ENCODE data around the gene ZNF423.

The ZNF423 gene

DNA sequence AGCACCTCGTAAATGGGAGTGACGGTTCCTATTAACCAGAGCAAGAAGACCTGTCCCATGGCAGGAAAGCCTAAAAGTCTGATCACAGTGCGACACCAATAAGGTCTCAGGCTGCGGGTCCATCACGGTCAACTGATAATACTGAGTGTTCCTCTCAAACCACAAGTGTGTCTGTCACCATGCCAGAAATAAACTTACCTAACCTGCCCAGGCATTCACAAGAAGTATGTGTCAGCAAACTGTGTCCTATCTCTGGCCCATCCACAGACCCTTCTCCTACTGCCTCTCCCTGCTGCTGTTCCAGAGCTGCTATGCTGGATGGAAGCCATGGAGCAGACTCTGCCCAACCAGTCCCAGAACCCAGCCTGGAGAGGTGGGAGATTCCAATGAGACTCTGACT, 73.5 kb downstream of the ZNF423 start:
- DNase-seq (ENCODE audit: low spot score): no peak

DNA sequence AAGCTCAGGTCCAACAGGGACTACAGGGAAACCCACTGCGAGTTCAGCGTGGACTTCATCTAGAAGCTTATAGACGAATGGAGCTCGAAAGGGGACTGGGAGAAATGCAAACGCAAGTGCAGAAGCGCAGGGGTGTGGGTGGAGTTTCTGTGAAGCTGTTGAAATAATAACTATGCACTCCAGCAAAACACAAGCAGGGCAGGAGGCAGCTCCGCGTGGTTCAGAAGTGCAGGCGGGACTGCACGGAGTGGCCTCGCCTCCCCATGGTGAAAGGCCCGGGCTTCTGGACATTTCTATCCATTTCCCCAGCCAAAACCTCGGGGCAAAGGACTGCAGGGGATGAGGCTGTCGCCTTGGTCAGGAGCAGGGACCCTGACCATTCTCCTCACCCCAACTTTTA, 74.5 kb downstream of the ZNF423 start:
- DNase-seq (ENCODE audit: low spot score): no peak

DNA sequence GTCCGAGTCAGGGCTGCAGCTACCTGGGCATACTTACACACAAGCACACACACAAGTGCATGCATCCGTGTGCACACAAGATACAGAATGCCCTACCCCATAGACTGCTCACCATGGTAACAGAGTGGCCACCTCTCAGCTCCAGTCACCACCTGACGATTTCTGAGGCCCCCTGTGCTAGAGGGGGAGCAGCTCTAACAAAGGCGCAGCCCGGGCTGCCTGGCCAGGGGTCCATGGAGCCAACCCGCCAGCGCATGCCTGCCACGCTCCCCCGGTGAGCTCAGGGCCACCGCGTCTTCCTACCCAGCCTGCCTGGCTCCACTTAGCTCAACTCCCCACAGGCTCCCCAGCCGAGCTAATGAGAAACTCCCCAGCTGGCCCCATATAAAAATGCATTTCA, 75.5 kb downstream of the ZNF423 start:
- DNase-seq (ENCODE audit: low spot score): no peak

DNA sequence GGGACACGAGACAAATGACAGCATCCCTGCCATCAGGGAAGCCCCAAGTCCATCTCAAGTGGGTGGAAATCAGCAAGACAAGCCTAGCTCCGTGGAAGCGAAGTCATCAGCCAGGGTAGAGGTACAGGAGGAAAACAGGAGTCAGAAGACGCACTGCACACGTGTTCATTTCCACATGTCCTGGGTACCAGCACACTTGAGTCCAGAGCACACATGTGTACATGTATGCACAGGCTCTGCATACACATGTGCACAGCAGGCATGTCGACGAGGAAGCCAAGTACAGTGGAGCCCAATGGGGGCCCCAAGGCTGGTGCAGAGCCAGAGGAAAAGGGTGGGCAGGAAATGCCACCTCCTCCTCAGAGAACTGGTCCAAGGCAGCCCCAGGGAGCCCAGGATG, 75.9 kb downstream of the ZNF423 start:
- DNase-seq (ENCODE audit: low spot score): no peak

DNA sequence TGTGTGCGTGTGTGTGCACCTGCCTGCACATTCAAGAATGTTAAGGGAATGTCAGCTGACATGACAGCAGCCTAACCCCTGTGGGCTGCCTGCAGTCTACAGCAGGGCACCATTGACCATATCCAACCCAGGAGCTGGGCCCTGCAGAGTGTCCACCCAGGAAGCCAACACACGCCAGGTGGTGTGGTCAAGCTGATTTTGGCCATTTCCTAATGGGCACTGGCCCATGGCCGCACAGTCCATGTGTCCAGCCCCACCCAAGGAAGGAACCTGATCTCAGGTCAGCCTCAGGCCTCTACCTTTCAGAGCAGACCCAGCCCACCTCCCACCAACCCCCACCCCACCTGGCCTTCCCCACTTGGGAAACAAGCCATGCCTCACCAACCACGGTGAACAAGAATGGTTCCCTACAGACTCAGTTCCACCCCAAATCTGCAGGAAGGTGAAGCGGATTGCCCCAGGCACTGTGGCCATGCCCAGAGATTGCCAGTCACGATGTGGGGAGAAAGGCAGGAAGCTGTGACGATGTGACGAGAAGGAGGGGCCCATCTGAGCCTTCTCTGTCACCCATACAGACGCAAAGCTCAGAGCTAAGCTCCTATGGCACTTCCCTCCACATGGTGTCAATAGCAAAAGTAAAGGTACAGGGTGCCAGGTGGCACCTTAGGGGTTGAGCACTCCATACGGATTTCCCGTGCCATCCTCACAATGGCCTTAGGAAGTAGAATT, 77.5 kb downstream of the ZNF423 start:
- no peak for DNase-seq (ENCODE audit: low spot score)

DNA sequence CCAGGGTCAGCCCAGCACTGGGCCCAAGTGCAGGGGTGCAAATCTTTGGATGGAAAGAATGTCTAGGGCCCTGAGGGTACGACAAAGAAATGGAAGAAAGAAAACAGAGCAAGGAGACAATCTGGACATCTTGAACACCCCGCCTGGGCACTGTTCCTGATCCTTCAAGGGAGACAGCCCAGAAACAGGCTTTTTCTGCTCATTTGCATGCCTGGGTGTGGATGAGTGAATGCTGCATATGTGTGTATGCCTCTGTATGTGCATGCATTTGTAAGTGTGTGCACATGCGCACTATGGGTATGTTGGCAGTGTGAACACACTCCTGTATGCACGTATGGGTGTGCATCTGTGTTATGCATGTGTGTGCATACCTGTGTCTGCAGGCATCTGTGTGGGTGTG, 79.2 kb downstream of the ZNF423 start:
- no peak for DNase-seq (ENCODE audit: low spot score)

DNA sequence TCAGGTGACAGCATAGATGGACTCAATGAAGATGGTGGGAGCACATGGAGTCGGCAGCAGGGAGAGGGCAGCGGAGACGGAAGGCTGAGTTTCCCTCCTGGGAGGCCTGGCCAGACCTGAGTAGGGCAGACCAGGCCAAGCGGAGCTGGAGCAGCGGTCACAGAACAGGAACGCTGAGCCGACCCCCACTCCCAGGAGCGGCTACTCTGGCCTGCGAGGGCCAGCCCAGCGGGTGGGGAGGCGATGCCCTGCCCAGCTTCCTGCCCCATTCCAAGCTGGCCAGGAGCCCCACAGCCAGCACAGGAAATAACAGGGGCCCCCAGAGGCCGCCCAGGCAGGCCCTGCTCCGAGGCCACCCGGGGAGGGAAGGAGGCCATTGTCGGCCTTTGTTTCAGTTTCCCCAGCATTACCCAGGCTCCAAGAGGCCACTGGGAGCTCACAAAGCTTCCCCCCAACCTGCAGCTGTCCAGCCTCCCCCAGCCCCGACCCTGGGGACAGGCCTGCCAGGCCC, 79.8 kb downstream of the ZNF423 start:
- DNase-seq (ENCODE audit: low spot score): no peak

DNA sequence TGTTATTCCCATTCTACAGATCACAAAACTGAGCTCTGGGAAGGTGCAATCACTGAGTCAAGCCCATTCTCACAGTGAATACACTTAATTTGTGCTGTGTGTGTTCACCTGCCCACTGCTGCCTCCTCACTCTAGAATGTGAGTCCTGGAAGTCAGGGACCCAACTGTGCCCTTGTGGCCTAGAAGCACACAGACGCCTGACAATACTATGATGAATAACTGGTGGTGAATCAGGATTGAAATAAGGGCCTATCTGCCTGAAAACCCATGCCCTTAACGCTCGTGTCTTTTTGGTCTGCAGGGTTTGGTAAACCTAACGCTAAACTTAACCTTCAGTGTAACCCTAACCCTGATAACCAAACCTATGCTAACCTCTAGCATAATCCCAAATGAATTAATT, 80.3 kb downstream of the ZNF423 start:
- no peak for DNase-seq (ENCODE audit: low spot score)

DNA sequence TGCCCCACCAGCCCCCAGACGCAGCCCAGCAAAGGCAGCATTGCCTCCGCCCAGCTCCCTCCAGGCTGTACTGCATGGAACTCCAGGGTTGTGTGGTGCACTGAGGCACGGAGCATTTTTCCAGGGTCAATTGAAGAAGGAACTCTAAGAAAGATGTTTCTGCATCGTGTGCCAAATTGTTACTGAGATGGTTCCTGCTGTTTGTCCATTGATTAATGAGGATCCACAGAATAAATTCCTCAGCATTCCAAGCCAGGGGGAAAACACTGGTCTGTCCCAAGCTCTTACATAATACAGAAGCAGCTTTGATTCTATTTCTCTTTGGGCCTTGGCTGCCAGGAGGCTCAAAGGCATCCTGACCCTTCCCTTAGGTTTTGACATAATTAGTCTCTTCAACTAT, 80.9 kb downstream of the ZNF423 start:
- DNase-seq (ENCODE audit: low spot score): no peak

DNA sequence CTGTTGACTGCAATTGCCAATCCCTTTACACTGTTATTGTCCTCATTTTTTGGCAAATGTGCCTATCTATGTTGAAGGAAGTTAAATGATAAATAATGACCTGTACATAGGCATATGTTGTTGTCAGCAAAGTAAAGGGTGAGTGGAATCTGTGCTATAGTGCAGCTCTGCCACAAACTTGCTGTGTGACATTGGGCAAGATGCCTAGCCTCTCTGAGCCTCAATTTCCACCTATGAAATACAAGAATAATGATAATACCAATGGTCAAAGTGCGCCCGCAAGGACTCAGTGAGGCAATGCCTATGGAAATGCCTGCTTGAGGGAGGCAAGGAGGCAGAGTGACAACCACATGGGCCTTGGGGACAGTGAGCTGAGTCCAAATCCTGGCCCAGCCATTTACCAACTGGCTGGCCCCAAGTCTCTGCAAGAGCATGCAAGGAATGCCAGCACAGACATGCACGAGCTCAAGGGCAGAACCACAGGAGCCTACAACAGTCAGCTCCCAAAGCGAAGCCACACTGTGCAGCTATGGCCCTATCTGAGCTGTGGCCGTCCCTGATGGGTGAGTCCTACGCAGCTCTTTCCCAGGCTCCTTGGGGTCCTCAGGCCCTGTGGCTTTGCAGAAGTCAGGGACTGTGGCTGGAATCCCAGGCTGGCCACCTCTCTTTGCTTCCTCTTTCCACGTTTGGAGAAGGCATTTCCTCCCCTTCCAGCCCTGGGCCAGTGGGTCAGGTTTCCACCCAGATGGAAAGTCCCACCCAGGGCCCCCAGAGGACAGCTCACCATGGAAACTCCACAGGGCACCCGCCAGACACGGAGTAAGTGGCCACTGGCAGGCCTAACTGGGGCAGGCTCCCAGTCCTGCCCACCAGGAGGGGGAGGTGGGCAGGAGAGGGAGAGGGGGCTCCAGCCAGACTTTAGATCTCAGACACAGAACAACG, 82.1 kb downstream of the ZNF423 start:
- DNase-seq (ENCODE audit: low spot score): no peak

DNA sequence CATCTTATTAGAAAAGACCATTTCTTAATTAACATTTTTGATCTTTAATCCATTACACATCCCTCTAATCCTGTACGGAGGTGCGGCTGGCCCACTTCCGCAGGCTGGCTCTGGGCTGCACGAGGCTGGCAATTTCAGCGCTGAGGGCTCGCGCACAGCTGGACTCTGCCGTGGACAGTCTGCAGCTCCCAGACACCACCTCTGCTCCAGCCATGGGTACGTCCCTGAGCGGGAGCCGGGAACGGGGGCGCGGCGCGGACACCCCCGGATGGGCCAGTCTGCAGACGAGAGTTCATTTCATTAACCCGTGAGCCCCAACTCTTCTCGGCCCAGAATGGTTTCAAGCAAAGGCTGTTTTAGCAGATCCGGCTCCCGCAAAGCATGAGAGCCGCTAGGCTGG, 87.9 kb downstream of the ZNF423 start:
- DNase-seq (ENCODE audit: low spot score): no peak

DNA sequence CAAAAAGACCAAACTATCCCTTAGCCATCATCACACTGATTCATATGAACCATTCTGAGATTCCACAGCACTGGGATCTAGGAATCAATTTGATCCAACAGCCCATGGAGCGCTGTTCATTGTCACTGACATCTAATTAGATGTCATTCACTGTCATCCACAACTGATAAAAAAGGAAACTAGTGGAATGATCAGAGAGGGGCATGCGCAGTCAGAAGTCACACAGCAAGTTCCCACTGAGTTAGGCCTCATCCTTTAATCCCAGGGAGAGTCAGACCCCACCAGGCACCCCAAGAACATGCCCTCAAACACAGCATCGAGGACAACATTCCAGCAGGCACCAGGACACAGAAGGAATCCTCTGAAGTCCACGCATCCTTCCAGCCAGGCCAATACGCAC, 88.5 kb downstream of the ZNF423 start:
- DNase-seq (ENCODE audit: low spot score): no peak

DNA sequence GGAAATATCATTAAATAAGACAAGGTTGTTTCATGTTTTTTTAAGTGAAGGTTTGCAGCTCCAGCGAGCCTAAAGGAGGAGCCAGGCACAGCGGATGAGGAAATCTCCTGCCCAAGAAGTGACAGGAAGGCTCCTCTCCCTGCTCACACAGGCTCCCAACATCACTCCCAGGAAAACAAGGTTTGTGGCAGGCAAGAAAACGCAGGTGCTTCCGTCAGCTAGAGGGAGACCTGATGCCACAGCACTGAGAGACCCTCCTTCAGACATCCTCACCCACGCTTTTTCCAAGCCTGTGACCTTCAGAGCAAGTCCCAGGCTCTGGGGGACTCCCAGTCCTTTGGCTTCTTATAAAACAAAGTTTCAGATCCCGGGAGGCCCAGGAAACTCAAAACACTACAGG, 89.7 kb downstream of the ZNF423 start:
- no peak for DNase-seq (ENCODE audit: low spot score)

DNA sequence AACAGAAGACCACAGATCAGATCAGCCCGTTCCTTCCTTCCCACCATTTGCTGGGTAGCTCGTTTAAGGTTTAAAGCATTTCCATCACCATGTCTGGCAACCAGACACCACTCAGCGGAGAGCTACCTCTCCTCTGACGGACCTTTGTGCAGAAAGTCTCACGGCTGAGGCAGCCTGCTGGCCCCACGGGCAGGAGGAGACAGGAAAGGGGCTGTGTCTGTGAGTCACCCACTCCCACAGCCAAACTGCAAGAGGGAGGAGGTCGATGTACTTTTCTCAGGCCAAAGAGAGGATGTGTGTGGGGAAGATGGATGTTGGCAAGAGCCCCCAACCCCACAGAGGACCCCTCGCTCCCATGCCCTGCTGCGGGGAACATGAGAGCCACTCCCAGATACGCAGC, 92.1 kb downstream of the ZNF423 start:
- no peak for DNase-seq (ENCODE audit: low spot score)

DNA sequence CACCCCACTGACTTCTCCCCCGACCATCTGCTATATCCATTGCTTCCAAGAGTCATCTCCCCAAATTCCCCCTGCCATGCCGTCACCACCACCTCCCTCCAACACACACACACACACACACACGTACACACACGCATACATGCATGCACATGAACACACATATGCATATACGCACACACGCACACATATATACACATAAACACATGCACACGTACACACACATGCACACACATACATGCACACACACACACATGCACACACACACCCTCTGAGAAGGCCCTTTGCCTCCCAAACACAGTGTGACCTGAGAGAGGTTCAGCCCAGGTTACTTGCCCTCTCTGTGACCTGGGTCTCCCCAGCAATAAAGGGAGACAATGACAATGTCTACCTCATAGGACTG, 95.1 kb downstream of the ZNF423 start:
- DNase-seq (ENCODE audit: low spot score): no peak

DNA sequence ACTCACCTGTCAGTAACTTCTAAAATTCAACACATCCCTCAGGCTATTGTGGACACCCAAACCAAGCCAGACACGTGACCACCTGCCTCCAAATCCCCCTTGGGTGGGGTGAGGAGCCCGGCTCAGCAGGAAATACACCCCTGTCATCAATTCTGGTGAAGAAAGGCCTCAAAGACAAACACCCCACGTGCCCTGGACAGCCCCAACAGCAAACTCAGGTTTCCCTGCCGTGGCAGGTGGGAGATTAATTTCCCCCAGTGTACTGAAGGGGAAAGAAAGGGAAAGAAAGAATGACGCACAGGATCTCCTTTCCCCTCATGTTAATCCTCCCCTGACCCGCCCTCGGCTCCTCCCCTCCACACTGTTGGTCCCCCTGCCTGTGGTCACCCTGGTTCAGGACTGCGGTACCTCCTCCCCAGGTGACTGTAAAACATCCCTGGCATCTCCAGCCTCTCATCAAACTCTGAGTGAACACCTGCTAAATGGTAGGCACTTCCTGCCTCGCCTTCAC, 98.3 kb downstream of the ZNF423 start:
- no peak for DNase-seq (ENCODE audit: low spot score)

DNA sequence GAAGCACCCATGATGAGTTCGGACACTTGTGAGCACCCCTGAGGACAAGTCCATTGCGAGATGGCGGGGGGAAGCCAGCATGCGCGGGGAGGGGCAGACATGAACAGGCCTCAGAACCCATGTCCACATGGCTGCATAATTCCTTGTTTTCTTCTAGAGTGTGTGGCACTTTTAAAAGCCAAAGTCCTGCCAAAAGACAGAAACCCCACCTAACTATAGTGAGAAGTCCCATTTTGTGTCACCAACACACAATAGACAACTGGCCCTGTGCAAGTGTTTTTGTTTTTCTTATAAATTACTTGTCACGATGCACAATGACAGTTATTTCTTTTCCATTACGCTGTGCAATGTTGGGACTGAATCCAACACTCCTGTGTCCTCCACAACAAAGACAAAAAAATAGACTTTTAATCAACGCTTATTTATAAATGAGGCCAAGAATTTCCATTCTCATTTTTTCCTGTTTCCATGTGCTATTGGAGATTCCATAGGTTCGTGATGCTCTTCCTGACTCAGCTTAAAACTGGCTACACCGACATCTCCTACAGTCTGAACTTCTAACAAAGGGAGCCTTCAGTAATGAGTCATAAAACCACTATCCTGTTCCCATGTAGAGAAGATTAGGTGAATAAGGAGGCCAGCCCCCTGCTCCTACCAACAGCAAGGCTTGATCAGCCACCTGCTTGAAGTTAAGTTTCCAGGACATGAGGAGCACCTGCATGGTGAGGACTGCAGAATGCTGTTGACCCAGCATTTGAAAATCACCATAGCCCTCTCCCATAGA, 98.9 kb downstream of the ZNF423 start:
- DNase-seq (ENCODE audit: low spot score): no peak

DNA sequence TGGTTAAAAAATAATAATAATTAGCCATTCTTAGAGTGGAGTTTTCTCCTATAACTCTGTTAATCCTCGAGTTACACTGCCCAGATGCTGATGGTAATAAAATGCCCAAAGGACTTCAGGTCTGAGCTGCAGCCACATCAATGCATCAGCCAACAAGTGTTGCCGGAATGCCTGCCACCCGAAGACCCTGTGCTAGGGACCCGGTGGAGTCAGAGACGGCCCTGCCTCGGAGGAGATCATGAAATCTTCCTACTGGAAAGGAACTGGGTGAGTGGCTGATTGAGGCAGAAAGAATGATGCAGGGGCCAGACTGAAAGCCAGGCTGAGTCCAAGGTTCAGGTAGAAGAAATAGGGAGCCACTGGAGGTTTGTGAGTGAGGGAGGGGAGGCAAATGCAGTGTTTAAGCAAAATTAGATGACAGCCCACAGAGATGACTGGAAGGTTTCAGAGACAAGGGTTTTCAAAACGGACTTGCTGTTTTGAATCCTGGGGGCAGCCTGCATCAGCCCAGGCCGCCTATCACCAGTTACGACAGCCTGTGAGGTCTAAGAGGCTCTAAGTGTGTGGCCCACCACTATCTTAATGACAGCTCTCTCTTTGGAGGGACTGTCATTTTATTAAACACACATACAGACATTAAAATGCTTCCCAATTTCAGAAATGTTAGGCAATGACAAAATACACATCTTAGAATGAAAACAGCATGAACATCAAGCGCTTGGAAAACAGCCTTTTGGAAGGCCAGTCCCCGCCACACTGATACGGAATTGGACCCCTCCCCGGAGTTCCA, 100.0 kb downstream of the ZNF423 start:
- no peak for DNase-seq (ENCODE audit: low spot score)

DNA sequence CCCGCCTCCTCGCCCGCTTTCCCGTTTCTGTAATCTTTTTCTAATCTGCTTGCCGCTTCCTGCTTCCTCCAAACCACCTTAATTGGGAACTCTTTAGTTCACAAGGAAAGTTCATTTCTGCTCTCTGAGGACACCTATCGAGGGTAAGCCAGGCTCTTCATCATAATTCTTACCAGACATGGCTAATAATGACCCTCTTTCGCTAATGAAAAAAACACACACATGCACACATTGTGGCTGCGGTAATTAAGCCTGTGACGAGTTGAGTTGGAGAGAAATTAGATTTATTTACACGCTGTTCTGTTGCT, 100.6 kb downstream of the ZNF423 start:
- no peak for DNase-seq (ENCODE audit: low spot score)

DNA sequence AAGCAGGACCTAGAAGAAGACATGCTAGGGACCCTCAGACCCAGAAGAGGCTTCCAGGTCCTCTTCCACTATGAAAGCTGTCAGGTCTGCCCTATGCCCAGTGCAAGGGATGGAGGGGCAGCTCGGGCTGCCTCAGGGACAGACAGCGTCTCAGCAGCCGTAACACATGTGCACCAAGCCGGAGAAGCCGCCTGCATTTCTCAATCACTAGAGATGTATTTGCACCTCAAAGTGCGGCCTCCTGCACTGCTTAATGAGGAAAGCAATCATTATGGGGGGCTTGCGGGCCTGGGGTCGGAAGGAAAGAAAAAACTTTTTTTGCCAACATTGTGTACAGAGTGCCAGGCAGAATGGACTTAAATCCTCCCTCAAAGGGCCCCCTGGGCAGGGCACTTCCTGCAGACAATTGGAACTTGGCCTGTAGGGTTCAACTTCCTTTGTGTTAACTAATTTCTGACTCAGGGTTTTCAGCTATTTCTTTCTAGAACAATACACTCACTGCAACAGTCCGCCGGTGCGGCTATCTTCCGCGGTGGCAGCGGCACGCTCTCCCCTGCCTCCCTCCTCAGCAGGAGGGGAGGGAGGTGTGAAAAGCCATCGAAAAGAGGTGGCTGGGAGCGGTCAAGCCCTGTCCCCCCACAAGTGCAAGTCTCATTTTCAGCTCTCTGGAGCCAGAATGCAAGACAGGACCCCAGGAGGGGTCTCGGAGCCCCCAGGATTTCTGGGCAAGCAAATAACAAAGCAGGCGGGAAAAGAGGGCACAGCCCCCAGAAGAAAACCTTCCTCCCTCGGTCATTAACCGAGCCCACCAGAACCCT, 101.2 kb downstream of the ZNF423 start:
- DNase-seq (ENCODE audit: low spot score): no peak

Measured in activated CD4-positive, alpha-beta T cell treated with anti-CD3 and anti-CD28 coated beads, Interleukin-2, Interleukin-4, amounts not matched to agents 100 ng/mL and 50 ng/mL, durations not matched to agents 16 hours and 8 hours (primary cell).